ENCODE measurements around the gene PLA2G4E.

The PLA2G4E gene

GRCh38 chr15:42036112-42036905 lies 15.5 kb upstream of the PLA2G4E start:
- Histone ChIP-seq H3K27ac (ENCODE audit: insufficient read depth, low read depth, low read length, poor library complexity, severe bottlenecking) (no peak overlapping the region), H3K4me1 (ENCODE audit: control insufficient read depth, insufficient read depth, low read length) (peaks cover 4% of the 10 kb centered on the region), H3K27me3 (ENCODE audit: control insufficient read depth, insufficient read depth, low read length, poor library complexity, severe bottlenecking) (no peaks in the 10 kb centered on the region), H3K36me3 (ENCODE audit: control insufficient read depth, insufficient read depth, low read length) (no peaks in the 10 kb centered on the region), H3K9me3 (ENCODE audit: control insufficient read depth, low read length) (no peaks in the 10 kb centered on the region), H3K4me3 (ENCODE audit: insufficient read depth, low read depth, low read length) (no peak overlapping the region)
- WGBS, 2 experiments = 93 to 94% methylated on average over 45 of the region's 45 CpGs

- H3K36me3 ChIP-seq (ENCODE audit: control insufficient read depth, insufficient read depth, low read length) = no peaks in the 10 kb centered on the region
- H3K27ac ChIP-seq (ENCODE audit: insufficient read depth, low read depth, low read length, poor library complexity, severe bottlenecking) = no peak overlapping the region
- H3K9me3 ChIP-seq (ENCODE audit: control insufficient read depth, low read length) = no peaks in the 10 kb centered on the region
- H3K4me1 ChIP-seq (ENCODE audit: control insufficient read depth, insufficient read depth, low read length) = peaks cover 4% of the 10 kb centered on the region
- H3K27me3 ChIP-seq (ENCODE audit: control insufficient read depth, insufficient read depth, low read length, poor library complexity, severe bottlenecking) = no peaks in the 10 kb centered on the region
- H3K4me3 ChIP-seq (ENCODE audit: insufficient read depth, low read depth, low read length) = no peak overlapping the region
- WGBS, 2 experiments = 51 to 65% methylated on average over 3 of the region's 3 CpGs
These were observed 14.6 kb upstream of the PLA2G4E start for GRCh38 chr15:42035435-42035761.

- H3K4me1 ChIP-seq (ENCODE audit: control insufficient read depth, insufficient read depth, low read length) = peaks cover 4% of the 10 kb centered on the region
These were observed 14.0 kb upstream of the PLA2G4E start for GRCh38 chr15:42034628-42035434.

GRCh38 chr15:42033214-42033873 lies 12.5 kb upstream of the PLA2G4E start:
- Histone ChIP-seq H3K27me3 (ENCODE audit: control insufficient read depth, insufficient read depth, low read length, poor library complexity, severe bottlenecking) (no peaks in the 10 kb centered on the region), H3K9me3 (ENCODE audit: control insufficient read depth, low read length) (no peaks in the 10 kb centered on the region), H3K4me3 (ENCODE audit: insufficient read depth, low read depth, low read length) (no peak overlapping the region), H3K4me1 (ENCODE audit: control insufficient read depth, insufficient read depth, low read length) (peaks cover 4% of the 10 kb centered on the region), H3K36me3 (ENCODE audit: control insufficient read depth, insufficient read depth, low read length) (no peaks in the 10 kb centered on the region), H3K27ac (ENCODE audit: insufficient read depth, low read depth, low read length, poor library complexity, severe bottlenecking) (no peak overlapping the region)
- WGBS, 2 experiments = 92 to 100% methylated on average over 3 of the region's 3 CpGs

More at GRCh38 chr15:42034628-42035434, 14.0 kb upstream of the PLA2G4E start:
- no peak overlapping the region for H3K27ac ChIP-seq (ENCODE audit: insufficient read depth, low read depth, low read length, poor library complexity, severe bottlenecking)
- no peaks in the 10 kb centered on the region for H3K27me3 ChIP-seq (ENCODE audit: control insufficient read depth, insufficient read depth, low read length, poor library complexity, severe bottlenecking)
- H3K4me3 ChIP-seq (ENCODE audit: insufficient read depth, low read depth, low read length) = no peak overlapping the region
- H3K36me3 ChIP-seq (ENCODE audit: control insufficient read depth, insufficient read depth, low read length) = no peaks in the 10 kb centered on the region
- H3K9me3 ChIP-seq (ENCODE audit: control insufficient read depth, low read length) = no peaks in the 10 kb centered on the region
- 85 to 88% methylated on average over 7 to 8 of the region's 8 CpGs for WGBS, 2 experiments

- WGBS, 2 experiments = 86 to 92% methylated on average over 9 of the region's 9 CpGs
- peaks cover 4% of the 10 kb centered on the region for H3K4me1 ChIP-seq (ENCODE audit: control insufficient read depth, insufficient read depth, low read length)
These were observed 11.8 kb upstream of the PLA2G4E start for GRCh38 chr15:42032376-42033213.

GRCh38 chr15:42031198-42031915 lies 10.5 kb upstream of the PLA2G4E start:
- Histone ChIP-seq H3K4me3 (ENCODE audit: insufficient read depth, low read depth, low read length) (no peak overlapping the region), H3K36me3 (ENCODE audit: control insufficient read depth, insufficient read depth, low read length) (no peaks in the 10 kb centered on the region), H3K27me3 (ENCODE audit: control insufficient read depth, insufficient read depth, low read length, poor library complexity, severe bottlenecking) (no peaks in the 10 kb centered on the region), H3K4me1 (ENCODE audit: control insufficient read depth, insufficient read depth, low read length) (peaks cover 1% of the 10 kb centered on the region), H3K27ac (ENCODE audit: insufficient read depth, low read depth, low read length, poor library complexity, severe bottlenecking) (no peak overlapping the region), H3K9me3 (ENCODE audit: control insufficient read depth, low read length) (no peaks in the 10 kb centered on the region)
- WGBS, 2 experiments = 91 to 95% methylated on average over 5 of the region's 6 CpGs

More at GRCh38 chr15:42032376-42033213, 11.8 kb upstream of the PLA2G4E start:
- Histone ChIP-seq H3K27me3 (ENCODE audit: control insufficient read depth, insufficient read depth, low read length, poor library complexity, severe bottlenecking) (no peaks in the 10 kb centered on the region), H3K4me3 (ENCODE audit: insufficient read depth, low read depth, low read length) (no peak overlapping the region), H3K9me3 (ENCODE audit: control insufficient read depth, low read length) (no peaks in the 10 kb centered on the region), H3K36me3 (ENCODE audit: control insufficient read depth, insufficient read depth, low read length) (no peaks in the 10 kb centered on the region), H3K27ac (ENCODE audit: insufficient read depth, low read depth, low read length, poor library complexity, severe bottlenecking) (no peak overlapping the region)

GRCh38 chr15:42027521-42027920 lies 6.7 kb upstream of the PLA2G4E start:
- Histone ChIP-seq H3K36me3 (ENCODE audit: control insufficient read depth, insufficient read depth, low read length) (no peaks in the 10 kb centered on the region), H3K27me3 (ENCODE audit: control insufficient read depth, insufficient read depth, low read length, poor library complexity, severe bottlenecking) (no peaks in the 10 kb centered on the region), H3K4me1 (ENCODE audit: control insufficient read depth, insufficient read depth, low read length) (no peaks in the 10 kb centered on the region), H3K4me3 (ENCODE audit: insufficient read depth, low read depth, low read length) (no peak overlapping the region), H3K27ac (ENCODE audit: insufficient read depth, low read depth, low read length, poor library complexity, severe bottlenecking) (no peak overlapping the region), H3K9me3 (ENCODE audit: control insufficient read depth, low read length) (no peaks in the 10 kb centered on the region)
- 90 to 93% methylated on average over 7 of the region's 7 CpGs for WGBS, 2 experiments

- Histone ChIP-seq H3K27me3 (ENCODE audit: control insufficient read depth, insufficient read depth, low read length, poor library complexity, severe bottlenecking) (no peaks in the 10 kb centered on the region), H3K4me3 (ENCODE audit: insufficient read depth, low read depth, low read length) (no peak overlapping the region)
These were observed 3.5 kb upstream of the PLA2G4E start for GRCh38 chr15:42024303-42024702.

GRCh38 chr15:42021593-42021992 lies 751 bp upstream of the PLA2G4E start:
- no peaks in the 10 kb centered on the region for H3K36me3 ChIP-seq (ENCODE audit: control insufficient read depth, insufficient read depth, low read length)
- no peaks in the 10 kb centered on the region for H3K4me1 ChIP-seq (ENCODE audit: control insufficient read depth, insufficient read depth, low read length)
- no peaks in the 10 kb centered on the region for H3K27me3 ChIP-seq (ENCODE audit: control insufficient read depth, insufficient read depth, low read length, poor library complexity, severe bottlenecking)
- H3K9me3 ChIP-seq (ENCODE audit: control insufficient read depth, low read length) = no peaks in the 10 kb centered on the region
- no peak overlapping the region for H3K4me3 ChIP-seq (ENCODE audit: insufficient read depth, low read depth, low read length)
- 81 to 90% methylated on average over 5 of the region's 5 CpGs for WGBS, 2 experiments
- no peak overlapping the region for H3K27ac ChIP-seq (ENCODE audit: insufficient read depth, low read depth, low read length, poor library complexity, severe bottlenecking)

More at GRCh38 chr15:42024303-42024702, 3.5 kb upstream of the PLA2G4E start:
- Histone ChIP-seq H3K36me3 (ENCODE audit: control insufficient read depth, insufficient read depth, low read length) (no peaks in the 10 kb centered on the region), H3K4me1 (ENCODE audit: control insufficient read depth, insufficient read depth, low read length) (no peaks in the 10 kb centered on the region), H3K27ac (ENCODE audit: insufficient read depth, low read depth, low read length, poor library complexity, severe bottlenecking) (no peak overlapping the region), H3K9me3 (ENCODE audit: control insufficient read depth, low read length) (no peaks in the 10 kb centered on the region)
- 96 to 98% methylated on average over 3 of the region's 4 CpGs for WGBS, 2 experiments

Data from ectodermal cell (in vitro differentiated cells).